HepG2 (cell line): Measurements from ENCODE around the gene SERTAD3. TPM values are rescaled to one million over a fixed set of nuclear protein-coding genes. Genes with fewer than 3 reads are reported as not detected.

Source experiments
- ATAC-seq: fragments of 200-7000 bp; cut with Tn5 transposase; 3 replicates; pipeline ENCODE4 v1.9.1; 2020; ENCODE audit warnings: mild to moderate bottlenecking, moderate library complexity
- BruUV-seq: library from RNA; stranded (reverse); fragments of 400-500 nt; replicated peaks from 2 replicates; lab custom pipeline; 2021; lab: Mats Ljungman, UMichigan
- CTCF ChIA-PET: fragments of 300-600 bp; formaldehyde crosslinking; extraction: SDS; loops from one replicate; lab custom pipeline; 2021; ENCODE audit warnings: low total read pairs, inconsistent platforms, low intra/inter-chr PET ratio; lab: Yijun Ruan, JAX
- POLR2A ChIA-PET: fragments of 350-600 bp; sonication (Branson Sonifier 250); formaldehyde crosslinking; loops from one replicate; lab custom pipeline; 2020; ENCODE audit warnings: antibody characterized with exemption, inconsistent platforms; lab: Yijun Ruan, JAX
- DNase-seq: peaks from one replicate; pipeline ENCODE4 v3.0.0-alpha.2; 2015; ENCODE audit warnings: low spot score
- FAIRE-seq: peaks from 3 replicates; lab custom pipeline; 2011; peaks lifted over from hg19 to GRCh38; lab: Jason Lieb, UNC
- H2AFZ ChIP-seq: one replicate; pipeline ENCODE4 v1.6.1; 2011; ENCODE audit warnings: low read length, inconsistent platforms
- H3K27ac ChIP-seq: fragments of 300-600 bp; 3 replicates; pipeline ENCODE4 v1.8.0; 2011; ENCODE audit warnings: mixed run types, mild to moderate bottlenecking, mixed read lengths, low read length, inconsistent platforms; ENCODE audit not compliant: insufficient read depth; ENCODE audit errors: extremely low read length
- H3K27me3 ChIP-seq, 2 experiments: fragments of 200-600 bp in 1 of 2; 2 replicates in 1 of 2; 3 replicates in 1 of 2; pipeline versions ENCODE4 v1.6.0 to v1.8.0; 2011; ENCODE audit warnings: low read length in 2 of 2, mild to moderate bottlenecking in 2 of 2, moderate library complexity in 2 of 2, inconsistent platforms in 1 of 2; ENCODE audit not compliant: insufficient read depth in 2 of 2, control insufficient read depth in 1 of 2
- H3K36me3 ChIP-seq, 2 experiments: fragments of 200-600 bp in 1 of 2; replicated peaks in 1 of 2; 2 replicates in 1 of 2; 3 replicates in 1 of 2; pipeline versions ENCODE4 v1.5.1 to v1.8.0; 2011; ENCODE audit warnings: low read length in 2 of 2, inconsistent platforms in 1 of 2; ENCODE audit not compliant: insufficient read depth in 2 of 2, control insufficient read depth in 1 of 2
- H3K4me1 ChIP-seq: 2 replicates; pipeline ENCODE4 v1.5.1; 2012; ENCODE audit warnings: low read length, inconsistent platforms; ENCODE audit not compliant: insufficient read depth
- H3K4me2 ChIP-seq: 2 replicates; pipeline ENCODE4 v1.6.0; 2011; ENCODE audit warnings: low read depth, low read length, inconsistent platforms
- H3K4me3 ChIP-seq, 3 experiments: fragments of 200-600 bp in 1 of 3; sonication (generic), shearing (Covaris generic) in 1 of 3; replicated peaks in 1 of 3; 2 replicates each; pipeline ENCODE4 v1.5.1; 2011 to 2016; ENCODE audit warnings: low read length in 3 of 3, inconsistent platforms in 2 of 3, low read depth in 2 of 3, mild to moderate bottlenecking in 2 of 3, control low read depth in 1 of 3, mixed read lengths in 1 of 3; ENCODE audit not compliant: insufficient read depth in 1 of 3
- H3K79me2 ChIP-seq: one replicate; pipeline ENCODE4 v1.6.1; 2011; ENCODE audit warnings: low read length, inconsistent platforms; ENCODE audit not compliant: insufficient read depth
- H3K9ac ChIP-seq: 2 replicates; pipeline ENCODE4 v1.6.0; 2011; ENCODE audit warnings: mild to moderate bottlenecking, low read depth, low read length, inconsistent platforms; ENCODE audit not compliant: insufficient read depth
- H3K9me3 ChIP-seq: 2 replicates; pipeline ENCODE4 v1.5.1; 2012; ENCODE audit warnings: mild to moderate bottlenecking, low read length
- H4K20me1 ChIP-seq: 2 replicates; pipeline ENCODE4 v1.6.0; 2011; ENCODE audit warnings: inconsistent platforms, mild to moderate bottlenecking, low read length, moderate library complexity; ENCODE audit not compliant: insufficient read depth
- DR1 ChIP-seq: sonication (generic); formaldehyde crosslinking; IDR thresholded peaks from 2 replicates; pipeline ENCODE4 v1.8.0; 2021; ENCODE audit warnings: mild to moderate bottlenecking, missing genetic modification reagents, inconsistent platforms
- HIVEP1 ChIP-seq: sonication (generic); formaldehyde crosslinking; IDR thresholded peaks from 2 replicates; pipeline ENCODE4 v1.4.0; 2020; ENCODE audit warnings: mild to moderate bottlenecking, missing genetic modification reagents
- NCOA2 ChIP-seq: sonication (generic); formaldehyde crosslinking; IDR thresholded peaks from 2 replicates; pipeline ENCODE4 v1.8.0; 2022; ENCODE audit warnings: inconsistent platforms
- POLR2A ChIP-seq, 2 experiments: IDR thresholded peaks; 2 replicates each; pipeline ENCODE4 v1.6.1; 2011; ENCODE audit warnings: low read depth in 2 of 2, low read length in 2 of 2, mild to moderate bottlenecking in 1 of 2, moderate library complexity in 1 of 2; ENCODE audit not compliant: insufficient read depth in 1 of 2
- POLR2G ChIP-seq: fragments of 200-400 bp; formaldehyde crosslinking; IDR thresholded peaks from 2 replicates; pipeline ENCODE4 v1.6.1; 2018; ENCODE audit warnings: mild to moderate bottlenecking, low read depth, low read length, moderate library complexity
- ZFP36L1 ChIP-seq: sonication (generic); formaldehyde crosslinking; IDR thresholded peaks from 2 replicates; pipeline ENCODE4 v1.8.0; 2022; ENCODE audit warnings: mild to moderate bottlenecking, missing genetic modification reagents, moderate library complexity
- ZNF230 ChIP-seq: sonication (generic); formaldehyde crosslinking; IDR thresholded peaks from 2 replicates; pipeline ENCODE4 v1.4.0; 2020; ENCODE audit warnings: mild to moderate bottlenecking, missing genetic modification reagents
- ZNF776 ChIP-seq: sonication (generic); formaldehyde crosslinking; IDR thresholded peaks from 2 replicates; pipeline ENCODE4 v1.4.0; 2020; ENCODE audit warnings: mild to moderate bottlenecking, missing genetic modification reagents
- WGBS: methylation state at CpG from one replicate; pipeline ENCODE4 v1.1.6; 2017; ENCODE audit warnings: low lambda C conversion rate; 5-methylcytosine and 5-hydroxymethylcytosine counted together
- in situ Hi-C: cut with HindIII; loops from 2 replicates; pipeline ENCODE4 v1.10.0; 2017; ENCODE audit warnings: low pct_unique_long_range_greater_than_20kb; ENCODE audit not compliant: extremely low pct_ligation_motif_present
- intact Hi-C: fragments of 100-400 bp; cut with micrococcal nuclease; formaldehyde crosslinking; loops from one replicate; pipeline ENCODE4 v1.10.0; 2022; ENCODE audit not compliant: unreplicated experiment
- polyA plus RNA-seq, 8 experiments: library from polyadenylated mRNA; depleted of rRNA in 3 of 8; stranded (reverse) in 7 of 8; unstranded in 1 of 8; fragments of >200 nt; fragmentation: Illumina TruSeq in 4 of 8; extraction: Trizol in 4 of 8; gene quantifications; 2 replicates each; pipeline versions ENCODE4 v1.2.1 to v1.2.3, GENCODE V29; 2011 to 2016; ENCODE audit warnings: low read depth in 4 of 8, missing spikeins in 1 of 8, mixed read lengths in 1 of 8; ENCODE audit not compliant: insufficient read depth in 1 of 8
- total RNA-seq, 5 experiments: library from RNA; depleted of rRNA; stranded (reverse); fragments of >200 nt; fragmentation: Illumina TruSeq; extraction: Trizol; gene quantifications; 2 replicates each; pipeline ENCODE4 v1.2.3, GENCODE V29; 2016; ENCODE audit warnings: low read depth in 1 of 5
- TF ChIP-seq, protein P1 (sequence below): sonication (generic); formaldehyde crosslinking; IDR thresholded peaks from 2 replicates; pipeline ENCODE4 v1.5.0; 2020; ENCODE audit warnings: missing genetic modification reagents, mild to moderate bottlenecking, borderline replicate concordance
- TF ChIP-seq, protein P2 (sequence below): sonication (generic); formaldehyde crosslinking; IDR thresholded peaks from 2 replicates; pipeline ENCODE4 v1.4.0; 2020; ENCODE audit warnings: mild to moderate bottlenecking, missing genetic modification reagents
- TF ChIP-seq, protein P3 (sequence below): sonication (generic); formaldehyde crosslinking; IDR thresholded peaks from 2 replicates; pipeline ENCODE4 v1.5.0; 2020; ENCODE audit warnings: mild to moderate bottlenecking, missing genetic modification reagents, borderline replicate concordance
- TF ChIP-seq, protein P4 (sequence below): IDR thresholded peaks from 2 replicates; pipeline ENCODE4 v1.6.1; 2016
- TF ChIP-seq, protein P5 (sequence below): sonication (generic); formaldehyde crosslinking; IDR thresholded peaks from 2 replicates; pipeline ENCODE4 v1.8.1; 2022; ENCODE audit warnings: mild to moderate bottlenecking, missing genetic modification reagents
- TF ChIP-seq, protein P6 (sequence below): sonication (generic); formaldehyde crosslinking; IDR thresholded peaks from 2 replicates; pipeline ENCODE4 v1.4.0; 2020; ENCODE audit warnings: mild to moderate bottlenecking, low read depth, missing genetic modification reagents

SERTAD3 gene
- total and polyA plus RNA-seq, 2 of the 13 experiments (the other 11 are each of a cell fraction or from before 2014, with no cell fraction given) = 9.6 to 16.9 TPM

DNA sequence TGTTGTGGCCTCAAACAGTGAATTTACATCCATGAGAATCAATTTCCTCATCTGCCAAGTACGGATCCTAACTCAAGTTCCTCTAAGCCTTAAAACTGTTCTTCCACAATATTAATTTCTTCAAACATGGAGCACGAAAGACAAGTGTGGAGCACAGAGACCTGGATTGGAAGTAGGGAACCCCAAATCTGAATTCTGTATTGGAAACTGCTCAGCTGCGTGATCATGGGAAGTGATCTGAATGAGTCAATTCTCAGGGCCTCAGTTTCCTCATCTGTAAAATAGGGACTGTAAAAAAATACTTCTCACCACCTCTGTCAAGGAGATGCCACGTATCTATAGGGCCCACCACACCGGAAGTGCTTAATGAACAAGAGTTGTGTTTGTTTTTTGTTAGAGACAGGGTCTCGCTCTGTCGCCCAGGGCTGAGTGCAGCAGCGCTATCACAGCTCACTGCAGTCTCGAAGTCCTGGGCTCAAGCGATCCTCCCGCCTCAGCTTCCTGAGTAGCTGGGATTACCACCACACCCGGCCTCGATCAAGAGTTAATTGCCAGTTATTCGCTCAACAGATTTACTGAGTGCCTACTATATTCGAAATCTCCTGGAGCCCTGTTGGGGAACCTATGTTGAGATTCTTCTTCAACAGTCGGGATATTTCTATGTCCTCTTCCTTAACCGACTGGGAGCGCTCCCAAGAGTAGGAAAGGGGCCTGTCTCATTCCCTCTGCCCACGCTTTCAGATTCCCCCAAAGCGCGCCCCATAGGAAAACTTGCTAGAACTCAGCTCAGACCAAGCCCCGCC is 1.6 kb downstream of the SERTAD3 start:
- FAIRE-seq (no peak), ATAC-seq (no peak), DNase-seq (no peak)
- Histone ChIP-seq H3K4me2 (peak overlapping the region; percentile 97), H3K27ac (peak overlapping the region; percentile 62), H4K20me1 (peaks cover 13% of the 10 kb centered on the region), H3K79me2 (peaks cover 27% of the 10 kb centered on the region), H3K9ac (peak overlapping the region; percentile 76), H3K4me1 (peaks cover 12% of the 10 kb centered on the region), H3K4me3 (peak overlapping the region; percentile 61 to 76 (median 72)), H2AFZ (no peak overlapping the region), H3K9me3 (no peaks in the 10 kb centered on the region), H3K27me3 (peaks cover 0 to 5% of the 10 kb centered on the region in 2 experiments; a peak in 1 of 5 replicates), H3K36me3 (peaks cover 7 to 22% of the 10 kb centered on the region in 2 experiments; a peak in 4 of 5 replicates)
- CTCF ChIA-PET = no interaction called here
- in situ Hi-C loops (no loop called here), intact Hi-C loops (loop anchor here (1.0 to 5.0 kb wide), 2 partner anchors 9 to 1040 kb away; no protein-coding TSS in a partner anchor)
- WGBS = 23% methylated on average over 20 of the region's 22 CpGs
- TSS peak; percentile 71 for BruUV-seq
- POLR2A ChIA-PET = interaction anchor here (0.9 to 4.6 kb wide), 14 partner anchors 9 to 335 kb away, joined by 3 to 80 read pairs (median 6); partner anchors contain the start of genes ACTMAP, BLVRB, C19orf47 and PLD3
- TF ChIP-seq ZNF230 (CRISPR knock-in tag) = 0 out of 2 replicates have a peak, but pooled peaks have one; percentile 7
- peak; percentile 34; the same call in 1 of the 2 replicates for TF ChIP-seq DR1
- 0 out of 2 replicates have a peak, but pooled peaks have one; percentile 16 for TF ChIP-seq HIVEP1
- TF ChIP-seq, protein P1, sequence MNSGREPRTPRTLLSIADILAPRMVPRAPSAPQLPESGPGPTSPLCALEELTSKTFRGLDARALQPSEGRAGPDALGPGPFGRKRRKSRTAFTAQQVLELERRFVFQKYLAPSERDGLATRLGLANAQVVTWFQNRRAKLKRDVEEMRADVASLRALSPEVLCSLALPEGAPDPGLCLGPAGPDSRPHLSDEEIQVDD = no peak
- TF ChIP-seq, protein P2, sequence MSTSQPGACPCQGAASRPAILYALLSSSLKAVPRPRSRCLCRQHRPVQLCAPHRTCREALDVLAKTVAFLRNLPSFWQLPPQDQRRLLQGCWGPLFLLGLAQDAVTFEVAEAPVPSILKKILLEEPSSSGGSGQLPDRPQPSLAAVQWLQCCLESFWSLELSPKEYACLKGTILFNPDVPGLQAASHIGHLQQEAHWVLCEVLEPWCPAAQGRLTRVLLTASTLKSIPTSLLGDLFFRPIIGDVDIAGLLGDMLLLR (CRISPR knock-in tag) = 0 out of 2 replicates have a peak, but pooled peaks have one; percentile 24
- no peak for TF ChIP-seq ZFP36L1 (CRISPR knock-in tag)
- TF ChIP-seq, protein P3, sequence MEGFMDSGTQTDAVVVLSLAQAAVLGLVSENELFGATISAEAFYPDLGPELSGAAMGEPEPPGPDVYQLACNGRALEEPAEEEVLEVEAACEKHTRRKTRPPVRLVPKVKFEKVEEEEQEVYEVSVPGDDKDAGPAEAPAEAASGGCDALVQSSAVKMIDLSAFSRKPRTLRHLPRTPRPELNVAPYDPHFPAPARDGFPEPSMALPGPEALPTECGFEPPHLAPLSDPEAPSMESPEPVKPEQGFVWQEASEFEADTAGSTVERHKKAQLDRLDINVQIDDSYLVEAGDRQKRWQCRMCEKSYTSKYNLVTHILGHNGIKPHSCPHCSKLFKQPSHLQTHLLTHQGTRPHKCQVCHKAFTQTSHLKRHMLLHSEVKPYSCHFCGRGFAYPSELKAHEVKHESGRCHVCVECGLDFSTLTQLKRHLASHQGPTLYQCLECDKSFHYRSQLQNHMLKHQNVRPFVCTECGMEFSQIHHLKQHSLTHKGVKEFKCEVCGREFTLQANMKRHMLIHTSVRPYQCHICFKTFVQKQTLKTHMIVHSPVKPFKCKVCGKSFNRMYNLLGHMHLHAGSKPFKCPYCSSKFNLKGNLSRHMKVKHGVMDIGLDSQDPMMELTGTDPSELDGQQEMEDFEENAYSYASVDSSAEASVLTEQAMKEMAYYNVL (CRISPR knock-in tag) = peak; percentile 29; the same call in 1 of the 2 replicates
- TF ChIP-seq POLR2A (IDR thresholded peaks at IDR 0.05; ENCODE audit: insufficient read depth in 1 of 2, low read depth in 2 of 2, low read length in 2 of 2) = peak; percentile 20 to 23; a peak in 2 of 4 replicates
- TF ChIP-seq, protein P4, sequence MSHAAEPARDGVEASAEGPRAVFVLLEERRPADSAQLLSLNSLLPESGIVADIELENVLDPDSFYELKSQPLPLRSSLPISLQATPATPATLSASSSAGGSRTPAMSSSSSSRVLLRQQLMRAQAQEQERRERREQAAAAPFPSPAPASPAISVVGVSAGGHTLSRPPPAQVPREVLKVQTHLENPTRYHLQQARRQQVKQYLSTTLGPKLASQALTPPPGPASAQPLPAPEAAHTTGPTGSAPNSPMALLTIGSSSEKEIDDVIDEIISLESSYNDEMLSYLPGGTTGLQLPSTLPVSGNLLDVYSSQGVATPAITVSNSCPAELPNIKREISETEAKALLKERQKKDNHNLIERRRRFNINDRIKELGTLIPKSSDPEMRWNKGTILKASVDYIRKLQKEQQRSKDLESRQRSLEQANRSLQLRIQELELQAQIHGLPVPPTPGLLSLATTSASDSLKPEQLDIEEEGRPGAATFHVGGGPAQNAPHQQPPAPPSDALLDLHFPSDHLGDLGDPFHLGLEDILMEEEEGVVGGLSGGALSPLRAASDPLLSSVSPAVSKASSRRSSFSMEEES (CRISPR knock-in tag) = 0 out of 2 replicates have a peak, but pooled peaks have one; percentile 23
- 0 out of 2 replicates have a peak, but pooled peaks have one; percentile 2 for TF ChIP-seq NCOA2 (CRISPR knock-in tag)
- peak; percentile 59 for TF ChIP-seq POLR2G
- TF ChIP-seq, protein P5, sequence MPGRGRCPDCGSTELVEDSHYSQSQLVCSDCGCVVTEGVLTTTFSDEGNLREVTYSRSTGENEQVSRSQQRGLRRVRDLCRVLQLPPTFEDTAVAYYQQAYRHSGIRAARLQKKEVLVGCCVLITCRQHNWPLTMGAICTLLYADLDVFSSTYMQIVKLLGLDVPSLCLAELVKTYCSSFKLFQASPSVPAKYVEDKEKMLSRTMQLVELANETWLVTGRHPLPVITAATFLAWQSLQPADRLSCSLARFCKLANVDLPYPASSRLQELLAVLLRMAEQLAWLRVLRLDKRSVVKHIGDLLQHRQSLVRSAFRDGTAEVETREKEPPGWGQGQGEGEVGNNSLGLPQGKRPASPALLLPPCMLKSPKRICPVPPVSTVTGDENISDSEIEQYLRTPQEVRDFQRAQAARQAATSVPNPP (CRISPR knock-in tag) = 0 out of 2 replicates have a peak, but pooled peaks have one; percentile 71
- TF ChIP-seq, protein P6, sequence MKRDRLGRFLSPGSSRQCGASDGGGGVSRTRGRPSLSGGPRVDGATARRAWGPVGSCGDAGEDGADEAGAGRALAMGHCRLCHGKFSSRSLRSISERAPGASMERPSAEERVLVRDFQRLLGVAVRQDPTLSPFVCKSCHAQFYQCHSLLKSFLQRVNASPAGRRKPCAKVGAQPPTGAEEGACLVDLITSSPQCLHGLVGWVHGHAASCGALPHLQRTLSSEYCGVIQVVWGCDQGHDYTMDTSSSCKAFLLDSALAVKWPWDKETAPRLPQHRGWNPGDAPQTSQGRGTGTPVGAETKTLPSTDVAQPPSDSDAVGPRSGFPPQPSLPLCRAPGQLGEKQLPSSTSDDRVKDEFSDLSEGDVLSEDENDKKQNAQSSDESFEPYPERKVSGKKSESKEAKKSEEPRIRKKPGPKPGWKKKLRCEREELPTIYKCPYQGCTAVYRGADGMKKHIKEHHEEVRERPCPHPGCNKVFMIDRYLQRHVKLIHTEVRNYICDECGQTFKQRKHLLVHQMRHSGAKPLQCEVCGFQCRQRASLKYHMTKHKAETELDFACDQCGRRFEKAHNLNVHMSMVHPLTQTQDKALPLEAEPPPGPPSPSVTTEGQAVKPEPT (CRISPR knock-in tag) = no peak
- TF ChIP-seq ZNF776 (CRISPR knock-in tag) = no peak
